Activated CD8-positive, alpha-beta T cell treated with anti-CD3 and anti-CD28 coated beads for 36 hours (primary cell): ENCODE results near the gene ADRA1B. TPM values are rescaled to one million over a fixed set of nuclear protein-coding genes. Genes with fewer than 3 reads are reported as not detected.

Experiments
- ATAC-seq: fragments of 200-7000 bp; cut with Tn5 transposase; one replicate; pipeline ENCODE4 v1.10.0; 2021; ENCODE audit warnings: mild to moderate bottlenecking, moderate library complexity
- CTCF ChIA-PET: fragments of 350-600 bp; sonication (Branson Sonifier 250); formaldehyde crosslinking; loops from one replicate; lab custom pipeline; 2021; ENCODE audit warnings: antibody characterized with exemption; lab: Charles Lee
- POLR2A ChIA-PET: fragments of 350-600 bp; sonication (Branson Sonifier 250); formaldehyde crosslinking; loops from one replicate; lab custom pipeline; 2021; ENCODE audit warnings: antibody characterized with exemption; lab: Charles Lee
- DNase-seq: peaks from one replicate; pipeline ENCODE4 v3.0.0-alpha.2; 2020
- H3K27ac Mint-ChIP-seq: one replicate; pipeline ENCODE4 v1.8.0; 2021; ENCODE audit warnings: mild to moderate bottlenecking, mixed read lengths
- H3K27me3 Mint-ChIP-seq: one replicate; pipeline ENCODE4 v1.8.0; 2021; ENCODE audit warnings: mixed read lengths
- H3K36me3 Mint-ChIP-seq: one replicate; pipeline ENCODE4 v1.8.0; 2021; ENCODE audit warnings: low read depth, mixed read lengths
- H3K4me1 Mint-ChIP-seq: one replicate; pipeline ENCODE4 v1.8.0; 2021; ENCODE audit warnings: low read depth, mixed read lengths
- H3K4me3 Mint-ChIP-seq: one replicate; pipeline ENCODE4 v1.8.0; 2021; ENCODE audit warnings: mild to moderate bottlenecking, moderate library complexity, mixed read lengths
- H3K9me3 Mint-ChIP-seq: one replicate; pipeline ENCODE4 v1.8.0; 2021; ENCODE audit warnings: mixed read lengths
- CTCF ChIP-seq: fragments of 200-600 bp; IDR thresholded peaks from one replicate; pipeline ENCODE4 v1.8.0; 2022; ENCODE audit warnings: antibody characterized with exemption, mild to moderate bottlenecking
- intact Hi-C: fragments of 100-400 bp; cut with micrococcal nuclease; formaldehyde crosslinking; loops from one replicate; pipeline ENCODE4 v1.10.0; 2022
- total RNA-seq, 2 experiments: library from RNA; stranded (reverse); gene quantifications; one replicate each; pipeline ENCODE4 v1.2.3, GENCODE V29; 2021

Gene ADRA1B
- total RNA-seq, 2 experiments from 2014 or later: not detected

- H3K36me3 Mint-ChIP-seq: no peaks in the 10 kb centered on the region
- DNase-seq: no peak
- intact Hi-C loops: no loop called here
- H3K4me1 Mint-ChIP-seq: no peaks in the 10 kb centered on the region
- CTCF ChIA-PET: interaction anchor here (1.6 kb wide), 1 partner anchor 36 kb away, joined by 4 read pairs; no protein-coding TSS in a partner anchor
- ATAC-seq: no peak
- POLR2A ChIA-PET: no interaction called here
- H3K4me3 Mint-ChIP-seq: no peak overlapping the region
- no peaks in the 10 kb centered on the region for H3K9me3 Mint-ChIP-seq
- H3K27me3 Mint-ChIP-seq: peaks cover 26% of the 10 kb centered on the region
- no peak for TF ChIP-seq CTCF
- H3K27ac Mint-ChIP-seq: no peak overlapping the region
Measured at GRCh38 chr5:159877894-159878448, 38.3 kb upstream of the ADRA1B start.

- CTCF ChIA-PET: no interaction called here
- POLR2A ChIA-PET: no interaction called here
Measured at GRCh38 chr5:159878988-159879471, 37.3 kb upstream of the ADRA1B start.

GRCh38 chr5:159880676-159881075 lies 35.6 kb upstream of the ADRA1B start:
- intact Hi-C loops: no loop called here
- POLR2A ChIA-PET: no interaction called here
- no peak for DNase-seq
- no peak overlapping the region for H3K4me3 Mint-ChIP-seq
- H3K27ac Mint-ChIP-seq: no peak overlapping the region
- no peaks in the 10 kb centered on the region for H3K4me1 Mint-ChIP-seq
- no peaks in the 10 kb centered on the region for H3K9me3 Mint-ChIP-seq
- no peak for ATAC-seq
- H3K27me3 Mint-ChIP-seq: peaks cover 22% of the 10 kb centered on the region
- H3K36me3 Mint-ChIP-seq: no peaks in the 10 kb centered on the region
- CTCF ChIA-PET: no interaction called here
- TF ChIP-seq CTCF: no peak

More at GRCh38 chr5:159878988-159879471, 37.3 kb upstream of the ADRA1B start:
- Mint-ChIP-seq H3K4me1 (no peaks in the 10 kb centered on the region), H3K9me3 (no peaks in the 10 kb centered on the region), H3K27me3 (peaks cover 22% of the 10 kb centered on the region), H3K36me3 (no peaks in the 10 kb centered on the region), H3K27ac (no peak overlapping the region), H3K4me3 (no peak overlapping the region)
- intact Hi-C loops: no loop called here
- ATAC-seq (no peak), DNase-seq (no peak)
- no peak for TF ChIP-seq CTCF

- Mint-ChIP-seq H3K9me3 (no peaks in the 10 kb centered on the region), H3K4me1 (no peaks in the 10 kb centered on the region), H3K4me3 (no peak overlapping the region), H3K27ac (no peak overlapping the region), H3K36me3 (no peaks in the 10 kb centered on the region), H3K27me3 (peaks cover 16% of the 10 kb centered on the region)
- ChIA-PET CTCF (no interaction called here), POLR2A (no interaction called here)
- DNase-seq (no peak), ATAC-seq (no peak)
- TF ChIP-seq CTCF: no peak
- intact Hi-C loops: no loop called here
Measured at GRCh38 chr5:159881967-159882366, 34.3 kb upstream of the ADRA1B start.

GRCh38 chr5:159883522-159883950 lies 32.7 kb upstream of the ADRA1B start:
- Mint-ChIP-seq H3K27ac (no peak overlapping the region), H3K4me1 (no peaks in the 10 kb centered on the region), H3K36me3 (no peaks in the 10 kb centered on the region), H3K4me3 (no peak overlapping the region), H3K9me3 (no peaks in the 10 kb centered on the region), H3K27me3 (peaks cover 15% of the 10 kb centered on the region)
- intact Hi-C loops: no loop called here
- no peak for ATAC-seq
- ChIA-PET CTCF (no interaction called here), POLR2A (no interaction called here)
- DNase-seq: no peak
- no peak for TF ChIP-seq CTCF
